NT2/D1 (cell line): ENCODE measurements around the gene LIMK2.

Source experiments
- DNase-seq: peaks from one replicate; pipeline ENCODE4 v3.0.0-alpha.2; 2011; ENCODE audit warnings: low read depth, low spot score
- H3K27me3 ChIP-seq: 2 replicates; pipeline ENCODE4 v1.6.0; 2011; ENCODE audit warnings: mild to moderate bottlenecking; ENCODE audit not compliant: insufficient read length, insufficient read depth
- H3K36me3 ChIP-seq: 2 replicates; pipeline ENCODE4 v1.6.1; 2011; ENCODE audit warnings: mild to moderate bottlenecking, low read length, mixed read lengths; ENCODE audit not compliant: insufficient read depth, insufficient read length
- H3K4me1 ChIP-seq: 2 replicates; pipeline ENCODE4 v1.5.1; 2011; ENCODE audit not compliant: insufficient read depth, insufficient read length
- H3K4me3 ChIP-seq: 2 replicates; pipeline ENCODE4 v1.5.1; 2011; ENCODE audit warnings: low read depth; ENCODE audit not compliant: insufficient read length
- H3K9ac ChIP-seq: 2 replicates; pipeline ENCODE4 v1.6.0; 2011; ENCODE audit warnings: low read depth; ENCODE audit not compliant: insufficient read length
- H3K9me3 ChIP-seq: 2 replicates; pipeline ENCODE4 v1.5.1; 2011; ENCODE audit warnings: mild to moderate bottlenecking, low read length; ENCODE audit not compliant: insufficient read depth
- SUZ12 ChIP-seq: IDR thresholded peaks from 2 replicates; pipeline ENCODE4 v1.6.1; 2011; ENCODE audit not compliant: insufficient read length, insufficient read depth; ENCODE audit errors: extremely low read depth
- YY1 ChIP-seq: IDR thresholded peaks from 2 replicates; pipeline ENCODE4 v1.6.1; 2011; ENCODE audit not compliant: insufficient read length, insufficient read depth
- ZNF274 ChIP-seq: IDR thresholded peaks from 2 replicates; pipeline ENCODE4 v1.6.1; 2011; ENCODE audit warnings: mild to moderate bottlenecking, low read depth, low read length

Gene LIMK2

GRCh38 chr22:31262312-31263133, 50.4 kb downstream of the LIMK2 start:
- TF ChIP-seq YY1 (no peak), SUZ12 (no peak)
- no peak for DNase-seq
- Histone ChIP-seq H3K9me3 (no peaks in the 10 kb centered on the region), H3K4me1 (no peaks in the 10 kb centered on the region), H3K27me3 (no peaks in the 10 kb centered on the region), H3K9ac (no peak overlapping the region), H3K36me3 (peaks cover 84% of the 10 kb centered on the region), H3K4me3 (no peak overlapping the region)

DNA sequence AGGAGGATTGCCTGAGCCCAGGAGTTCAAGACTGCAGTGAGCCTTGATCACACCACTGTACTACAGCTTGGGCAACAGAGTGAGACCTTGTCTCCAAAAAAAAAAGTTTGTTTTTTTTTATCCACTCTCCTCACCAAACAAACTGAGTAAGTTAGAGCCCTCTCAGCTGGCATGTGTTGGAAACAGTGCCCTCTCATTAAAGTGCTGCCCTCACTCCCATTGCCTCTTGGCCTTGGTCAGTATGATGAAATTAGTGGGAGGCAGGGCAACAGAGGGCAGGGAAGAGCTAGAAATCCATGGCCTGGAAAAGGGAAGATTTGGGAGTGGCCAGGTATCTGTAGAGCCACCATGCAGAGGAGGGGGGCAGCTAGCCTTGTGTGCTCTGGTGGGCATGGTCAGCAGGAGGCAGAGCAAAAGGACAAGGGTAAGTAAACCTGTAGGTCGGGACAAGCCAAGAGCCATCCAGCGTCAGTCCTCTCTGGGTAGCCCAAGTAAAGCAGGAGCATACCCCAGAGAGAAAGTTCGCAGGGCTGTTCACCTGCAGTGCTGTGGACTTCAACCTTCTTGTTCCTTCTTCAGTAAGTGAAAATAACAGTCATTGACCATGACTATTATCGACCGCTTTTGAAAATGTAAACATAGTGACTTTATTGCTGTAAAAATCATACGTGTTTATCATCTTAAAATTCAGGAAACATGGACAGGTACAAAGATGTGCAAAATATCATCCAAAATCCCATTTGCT, 52.0 kb downstream of the LIMK2 start:
- peaks cover 81% of the 10 kb centered on the region for H3K36me3 ChIP-seq
- TF ChIP-seq ZNF274 (no peak), SUZ12 (no peak), YY1 (no peak)
- H3K4me1 ChIP-seq, result no peaks in the 10 kb centered on the region
- no peak for DNase-seq
- no peaks in the 10 kb centered on the region for H3K9me3 ChIP-seq
- H3K4me3 ChIP-seq, result no peak overlapping the region
- no peaks in the 10 kb centered on the region for H3K27me3 ChIP-seq
- no peak overlapping the region for H3K9ac ChIP-seq

GRCh38 chr22:31268281-31268680, 56.2 kb downstream of the LIMK2 start:
- TF ChIP-seq YY1 (no peak), ZNF274 (no peak), SUZ12 (no peak)
- H3K36me3 ChIP-seq, result peaks cover 69% of the 10 kb centered on the region

DNA sequence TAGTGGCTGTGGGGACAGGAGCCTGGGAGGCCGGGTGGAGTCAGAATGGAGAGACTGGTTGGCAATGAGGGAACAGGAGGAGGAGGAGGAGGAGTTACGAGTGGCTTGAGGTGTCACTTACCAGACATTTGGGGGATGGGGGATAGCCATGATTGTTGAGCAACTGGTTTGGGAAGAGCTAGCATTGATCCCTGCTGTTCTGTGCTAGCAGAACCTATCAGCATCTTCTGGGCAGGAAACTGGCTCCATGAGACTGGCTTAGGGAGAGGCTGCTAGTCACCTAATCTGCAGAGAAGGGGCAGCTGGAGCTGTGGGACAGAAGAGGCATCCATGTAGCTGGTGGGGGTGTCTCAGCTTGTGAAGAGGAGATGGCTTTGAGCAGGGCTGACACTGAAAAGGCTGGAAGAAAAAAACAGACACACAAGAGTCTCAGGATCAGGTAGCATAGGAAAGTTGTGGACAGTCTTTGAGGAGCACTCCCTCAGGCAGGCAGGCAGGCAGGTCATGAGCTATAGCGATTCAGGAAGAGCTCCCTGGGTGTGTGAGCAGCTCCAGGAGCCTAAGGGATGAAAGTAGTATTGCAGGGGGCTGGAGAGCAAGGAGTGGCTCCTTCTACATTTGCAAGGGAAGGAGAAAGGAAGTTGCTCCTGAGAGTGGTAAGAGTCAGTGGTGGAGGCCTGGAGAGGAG, 57.9 kb downstream of the LIMK2 start:
- Histone ChIP-seq H3K9ac (no peak overlapping the region), H3K36me3 (peaks cover 73% of the 10 kb centered on the region), H3K9me3 (no peaks in the 10 kb centered on the region), H3K4me3 (no peak overlapping the region), H3K4me1 (peaks cover 8% of the 10 kb centered on the region), H3K27me3 (no peaks in the 10 kb centered on the region)
- no peak for DNase-seq
- TF ChIP-seq YY1 (no peak), SUZ12 (no peak), ZNF274 (no peak)

More at GRCh38 chr22:31268281-31268680, 56.2 kb downstream of the LIMK2 start:
- no peak overlapping the region for H3K4me3 ChIP-seq
- DNase-seq, result no peak
- H3K9me3 ChIP-seq, result no peaks in the 10 kb centered on the region
- no peak overlapping the region for H3K9ac ChIP-seq
- no peaks in the 10 kb centered on the region for H3K27me3 ChIP-seq
- peaks cover 8% of the 10 kb centered on the region for H3K4me1 ChIP-seq

GRCh38 chr22:31271026-31271425, 58.9 kb downstream of the LIMK2 start:
- H3K9me3 ChIP-seq, result no peaks in the 10 kb centered on the region
- DNase-seq, result no peak
- H3K9ac ChIP-seq, result no peak overlapping the region
- peaks cover 8% of the 10 kb centered on the region for H3K4me1 ChIP-seq
- peaks cover 73% of the 10 kb centered on the region for H3K36me3 ChIP-seq
- no peak for TF ChIP-seq ZNF274
- no peak for TF ChIP-seq YY1
- no peak for TF ChIP-seq SUZ12
- no peak overlapping the region for H3K4me3 ChIP-seq
- H3K27me3 ChIP-seq, result no peaks in the 10 kb centered on the region

GRCh38 chr22:31271485-31271884, 59.4 kb downstream of the LIMK2 start:
- DNase-seq, result no peak
- Histone ChIP-seq H3K9me3 (no peaks in the 10 kb centered on the region), H3K4me3 (no peak overlapping the region), H3K36me3 (peaks cover 69% of the 10 kb centered on the region), H3K9ac (no peak overlapping the region), H3K4me1 (peaks cover 8% of the 10 kb centered on the region), H3K27me3 (no peaks in the 10 kb centered on the region)
- no peak for TF ChIP-seq ZNF274
- TF ChIP-seq SUZ12, result no peak
- no peak for TF ChIP-seq YY1
